Measurements from ENCODE around the gene WFDC9. TPM values are rescaled to one million over a fixed set of nuclear protein-coding genes. Genes with fewer than 3 reads are reported as not detected.
A peak's percentile ranks its signal among the peaks of the same experiment; 100 is the strongest.
"Not testable (repeated sequence)": the region's sequence is repeated elsewhere in the genome, so short reads cannot be mapped to it uniquely, and the experiment has no call there.

Gene WFDC9
- total and polyA plus RNA-seq, 9 donors, result not detected

DNA sequence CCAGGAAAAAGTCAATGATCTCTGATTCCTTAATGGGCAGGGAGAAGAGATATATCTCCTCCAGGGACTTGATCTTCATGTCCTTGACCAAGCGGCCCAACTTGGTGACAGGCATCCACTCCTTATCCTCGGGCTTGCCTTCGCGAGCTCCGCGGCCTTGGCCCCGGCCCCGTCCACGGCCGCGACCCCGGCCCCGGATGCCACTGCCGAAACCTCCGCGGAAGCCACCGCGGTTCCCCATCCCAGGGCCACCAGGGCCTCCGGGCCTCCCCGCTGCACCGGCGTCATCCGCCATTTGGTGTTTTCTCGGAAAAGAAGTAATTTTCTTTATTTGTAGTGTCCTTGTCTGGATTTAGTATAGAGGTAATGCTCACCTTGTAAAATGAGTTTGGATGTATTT, 10.0 kb upstream of the WFDC9 start:
- no CpG with 5 or more reads among the region's 24 CpGs for WGBS (ENCODE audit: insufficient coverage)
- not testable (repeated sequence) for H3K27ac ChIP-seq (ENCODE audit: low read length)

DNA sequence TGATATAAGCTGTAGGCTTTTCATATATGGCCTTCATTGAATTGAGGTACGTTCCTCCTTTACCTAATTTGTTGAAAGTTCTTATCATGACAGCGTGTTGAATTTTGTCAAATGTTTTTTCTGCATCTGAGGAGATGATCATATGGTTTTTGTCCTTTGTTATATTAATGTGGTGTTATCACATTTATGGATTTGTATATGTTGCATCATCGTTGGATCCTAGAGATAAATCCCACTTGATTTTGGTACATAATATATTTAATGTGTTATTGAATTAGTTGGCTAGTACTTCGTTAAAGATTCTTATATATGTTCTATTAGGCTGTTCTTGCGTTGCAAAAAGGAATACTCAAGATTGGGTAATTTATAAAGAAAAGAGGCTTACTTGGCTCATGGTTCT, 8.6 kb upstream of the WFDC9 start:
- 90% methylated on average over 2 of the region's 5 CpGs for WGBS (ENCODE audit: insufficient coverage)
- Histone ChIP-seq H3K9me3 (replicated peaks; ENCODE audit: control insufficient read depth, low read depth, low read length) (no peaks in the 10 kb centered on the region), H3K27ac (ENCODE audit: low read length) (no peak overlapping the region), H3K27me3 (ENCODE audit: control insufficient read depth, insufficient read depth, low read length) (no peaks in the 10 kb centered on the region), H3K4me1 (ENCODE audit: control insufficient read depth, insufficient read depth, low read length) (no peaks in the 10 kb centered on the region), H3K4me3 (ENCODE audit: low read length) (no peak overlapping the region), H3K36me3 (ENCODE audit: control insufficient read depth, insufficient read depth, low read length) (no peaks in the 10 kb centered on the region)
- no peak for DNase-seq

More for the DNA sequence above, 10.0 kb upstream of the WFDC9 start:
- H3K27me3 ChIP-seq (ENCODE audit: control insufficient read depth, insufficient read depth, low read length); H3K36me3 ChIP-seq (ENCODE audit: control insufficient read depth, insufficient read depth, low read length); H3K4me3 ChIP-seq (ENCODE audit: low read length); H3K4me1 ChIP-seq (ENCODE audit: control insufficient read depth, insufficient read depth, low read length); DNase-seq; H3K9me3 ChIP-seq (replicated peaks; ENCODE audit: control insufficient read depth, low read depth, low read length): not testable (repeated sequence)

DNA sequence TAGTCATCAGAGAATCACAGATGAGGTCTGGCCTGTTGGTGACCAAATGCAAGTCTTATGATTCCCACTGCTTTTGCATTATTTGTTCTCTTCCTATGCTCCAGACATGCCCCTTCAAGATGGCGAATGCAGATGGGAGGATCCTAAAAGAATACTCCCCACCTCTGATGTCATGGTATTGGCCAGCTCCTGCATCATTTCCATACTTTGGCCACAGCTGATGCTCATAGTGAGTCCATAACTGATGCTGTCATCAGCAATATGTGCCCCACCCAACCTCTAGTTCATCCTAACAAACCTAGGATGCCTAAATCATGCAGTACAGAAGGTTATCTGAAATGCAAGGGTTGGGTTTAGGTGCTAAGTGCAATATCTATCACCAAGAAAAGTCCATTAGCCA, 5.4 kb upstream of the WFDC9 start:
- no peaks in the 10 kb centered on the region for H3K4me1 ChIP-seq (ENCODE audit: control insufficient read depth, insufficient read depth, low read length)
- H3K27ac ChIP-seq (ENCODE audit: low read length), result no peak overlapping the region
- H3K27me3 ChIP-seq (ENCODE audit: control insufficient read depth, insufficient read depth, low read length), result no peaks in the 10 kb centered on the region
- WGBS (ENCODE audit: insufficient coverage), result no CpG with 5 or more reads among the region's 1 CpG
- H3K4me3 ChIP-seq (ENCODE audit: low read length), result no peak overlapping the region
- H3K9me3 ChIP-seq (replicated peaks; ENCODE audit: control insufficient read depth, low read depth, low read length), result no peaks in the 10 kb centered on the region
- no peak for DNase-seq
- no peaks in the 10 kb centered on the region for H3K36me3 ChIP-seq (ENCODE audit: control insufficient read depth, insufficient read depth, low read length)

DNA sequence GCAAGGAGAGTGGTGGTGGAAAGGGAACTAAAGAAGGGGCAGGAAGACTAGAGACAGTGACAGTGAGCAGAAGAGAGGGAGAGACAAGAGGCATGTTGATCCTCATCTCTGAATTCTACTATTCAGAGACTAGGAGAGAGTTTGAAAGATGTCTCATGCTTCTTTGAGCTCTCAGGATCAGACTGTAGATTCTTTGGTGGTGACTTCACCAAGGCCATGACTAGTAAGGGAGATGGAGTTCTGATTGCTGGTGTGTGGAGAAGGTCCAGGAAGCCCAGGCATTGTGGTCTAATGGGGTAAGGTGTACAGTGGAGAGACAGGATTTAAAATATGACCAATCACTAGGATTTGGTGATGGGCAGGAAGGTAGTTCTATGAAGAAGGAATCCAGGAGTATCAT, 713 bp downstream of the WFDC9 start:
- H3K9me3 ChIP-seq (replicated peaks; ENCODE audit: control insufficient read depth, low read depth, low read length), result no peaks in the 10 kb centered on the region
- no peaks in the 10 kb centered on the region for H3K27me3 ChIP-seq (ENCODE audit: control insufficient read depth, insufficient read depth, low read length)
- H3K4me3 ChIP-seq (ENCODE audit: low read length), result no peak overlapping the region
- no peak for DNase-seq
- H3K27ac ChIP-seq (ENCODE audit: low read length), result no peak overlapping the region
- H3K4me1 ChIP-seq (ENCODE audit: control insufficient read depth, insufficient read depth, low read length), result no peaks in the 10 kb centered on the region
- H3K36me3 ChIP-seq (ENCODE audit: control insufficient read depth, insufficient read depth, low read length), result no peaks in the 10 kb centered on the region

DNA sequence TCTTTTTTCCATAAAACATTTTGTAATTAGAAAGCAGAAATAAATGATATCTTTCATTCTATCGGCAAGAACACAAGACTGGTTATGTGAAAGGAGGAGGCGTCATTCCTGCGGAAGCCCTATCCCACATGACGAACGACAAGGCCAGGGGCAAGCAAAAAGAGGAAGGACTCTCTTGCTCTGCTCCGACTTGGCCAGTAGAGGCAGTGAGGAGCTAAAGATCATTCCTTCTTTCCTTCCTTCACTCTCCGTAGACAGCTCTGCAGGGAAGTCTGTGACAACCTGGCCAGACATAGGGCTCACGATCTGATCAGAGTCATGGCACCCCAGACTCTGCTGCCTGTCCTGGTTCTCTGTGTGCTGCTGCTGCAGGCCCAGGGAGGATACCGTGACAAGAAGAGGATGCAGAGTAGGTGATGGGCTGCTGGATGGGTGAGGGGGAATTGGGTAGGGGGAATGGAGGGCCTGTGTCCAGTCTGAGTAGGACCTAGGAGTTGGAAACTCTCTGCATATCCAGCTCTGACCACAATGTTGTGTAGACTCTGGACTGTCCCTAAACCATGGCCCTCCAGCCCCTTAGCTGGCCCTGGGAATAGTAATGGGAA, 1.5 kb downstream of the WFDC9 start, which contains the start of gene WFDC10A:
TSS of gene WFDC10A (plus strand) at position 244 of the 605 bp plus-strand sequence. CDS start at position 319, 75 bp downstream.
- no peaks in the 10 kb centered on the region for H3K9me3 ChIP-seq (replicated peaks; ENCODE audit: control insufficient read depth, low read depth, low read length)
- no peak within 1 kb of the TSS for H3K27ac ChIP-seq (ENCODE audit: low read length)
- H3K27me3 ChIP-seq (ENCODE audit: control insufficient read depth, insufficient read depth, low read length), result no peaks in the 10 kb centered on the region
- H3K4me1 ChIP-seq (ENCODE audit: control insufficient read depth, insufficient read depth, low read length), result no peaks in the 10 kb centered on the region
- peak; percentile 28 for DNase-seq
- 29% methylated on average over 2 of the region's 9 CpGs for WGBS (ENCODE audit: insufficient coverage)
- H3K36me3 ChIP-seq (ENCODE audit: control insufficient read depth, insufficient read depth, low read length), result no peaks in the 10 kb centered on the region
- no peak within 1 kb of the TSS for H3K4me3 ChIP-seq (ENCODE audit: low read length)

DNA sequence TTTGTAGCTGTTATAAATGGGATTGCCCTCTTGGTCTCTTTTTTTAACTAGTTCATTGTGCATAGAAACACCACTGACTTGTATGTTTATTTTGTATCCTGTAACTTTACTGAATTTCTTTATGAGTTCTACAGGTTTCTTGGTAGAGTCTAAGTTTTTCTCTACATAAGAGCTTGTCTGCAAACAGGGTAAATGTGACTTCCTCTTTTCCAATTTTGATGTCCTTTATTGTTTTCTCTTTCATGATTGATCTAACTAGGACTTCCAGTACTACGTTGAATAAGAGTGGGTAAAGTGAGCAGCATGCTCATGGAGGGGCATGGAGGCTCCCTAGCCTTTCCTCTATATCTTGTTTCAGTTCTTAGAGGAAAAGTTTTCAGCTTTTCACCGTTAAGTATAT, 4.5 kb downstream of the WFDC9 start:
- Histone ChIP-seq H3K36me3 (ENCODE audit: control insufficient read depth, insufficient read depth, low read length) (no peaks in the 10 kb centered on the region), H3K4me1 (ENCODE audit: control insufficient read depth, insufficient read depth, low read length) (no peaks in the 10 kb centered on the region), H3K4me3 (ENCODE audit: low read length) (no peak overlapping the region), H3K9me3 (replicated peaks; ENCODE audit: control insufficient read depth, low read depth, low read length) (no peaks in the 10 kb centered on the region), H3K27me3 (ENCODE audit: control insufficient read depth, insufficient read depth, low read length) (no peaks in the 10 kb centered on the region), H3K27ac (ENCODE audit: low read length) (no peak overlapping the region)
- DNase-seq, result no peak
- WGBS (ENCODE audit: insufficient coverage), result no CpG with 5 or more reads among the region's 2 CpGs

DNA sequence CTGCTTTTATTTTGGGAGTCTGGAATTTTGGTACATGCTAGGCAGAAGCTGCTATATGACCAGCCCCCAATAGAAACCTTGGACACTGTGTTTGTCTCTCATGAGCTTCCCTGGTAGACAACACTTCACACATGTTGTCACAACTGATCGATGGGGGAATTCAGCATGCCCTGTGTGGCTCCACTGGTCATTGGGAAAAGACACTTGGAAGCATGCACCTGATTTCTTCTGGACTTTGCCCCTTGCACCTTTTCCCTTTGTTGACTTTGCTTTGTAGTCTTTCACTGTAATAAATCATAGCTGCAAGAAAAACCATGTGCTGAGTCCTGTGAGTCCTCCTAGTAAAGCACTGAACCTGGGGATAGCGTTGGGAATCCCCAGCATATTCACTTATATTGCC, 9.5 kb downstream of the WFDC9 start:
- DNase-seq, result no peak
- WGBS (ENCODE audit: insufficient coverage), result 67% methylated on average over 1 of the region's 2 CpGs
- Histone ChIP-seq H3K36me3 (ENCODE audit: control insufficient read depth, insufficient read depth, low read length) (no peaks in the 10 kb centered on the region), H3K27ac (ENCODE audit: low read length) (no peak overlapping the region), H3K4me1 (ENCODE audit: control insufficient read depth, insufficient read depth, low read length) (no peaks in the 10 kb centered on the region), H3K9me3 (replicated peaks; ENCODE audit: control insufficient read depth, low read depth, low read length) (no peaks in the 10 kb centered on the region), H3K27me3 (ENCODE audit: control insufficient read depth, insufficient read depth, low read length) (no peaks in the 10 kb centered on the region), H3K4me3 (ENCODE audit: low read length) (no peak overlapping the region)

DNA sequence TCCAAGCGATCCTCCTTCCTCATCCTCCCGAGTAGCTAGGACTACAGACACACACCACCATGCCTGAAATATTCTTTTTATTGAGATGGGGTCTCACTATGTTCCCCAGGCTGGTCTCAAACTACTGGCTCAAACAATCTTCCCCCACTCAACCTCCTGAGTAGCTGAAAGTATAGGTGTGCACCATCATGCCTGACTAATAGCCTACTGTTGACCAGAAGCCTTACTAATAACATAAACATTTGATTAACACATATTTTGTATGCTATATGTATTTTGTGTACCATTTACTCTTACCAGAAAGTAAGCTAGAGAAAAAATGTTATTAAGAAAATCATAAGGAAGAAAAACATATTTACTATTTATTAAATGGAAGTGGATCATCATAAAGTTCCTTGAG, 13.5 kb downstream of the WFDC9 start:
- no peaks in the 10 kb centered on the region for H3K27me3 ChIP-seq (ENCODE audit: control insufficient read depth, insufficient read depth, low read length)
- no peak for DNase-seq
- H3K27ac ChIP-seq (ENCODE audit: low read length), result no peak overlapping the region
- H3K4me1 ChIP-seq (ENCODE audit: control insufficient read depth, insufficient read depth, low read length), result no peaks in the 10 kb centered on the region
- H3K9me3 ChIP-seq (replicated peaks; ENCODE audit: control insufficient read depth, low read depth, low read length), result no peaks in the 10 kb centered on the region
- no CpG with 5 or more reads among the region's 2 CpGs for WGBS (ENCODE audit: insufficient coverage)
- H3K36me3 ChIP-seq (ENCODE audit: control insufficient read depth, insufficient read depth, low read length), result no peaks in the 10 kb centered on the region
- H3K4me3 ChIP-seq (ENCODE audit: low read length), result no peak overlapping the region

DNA sequence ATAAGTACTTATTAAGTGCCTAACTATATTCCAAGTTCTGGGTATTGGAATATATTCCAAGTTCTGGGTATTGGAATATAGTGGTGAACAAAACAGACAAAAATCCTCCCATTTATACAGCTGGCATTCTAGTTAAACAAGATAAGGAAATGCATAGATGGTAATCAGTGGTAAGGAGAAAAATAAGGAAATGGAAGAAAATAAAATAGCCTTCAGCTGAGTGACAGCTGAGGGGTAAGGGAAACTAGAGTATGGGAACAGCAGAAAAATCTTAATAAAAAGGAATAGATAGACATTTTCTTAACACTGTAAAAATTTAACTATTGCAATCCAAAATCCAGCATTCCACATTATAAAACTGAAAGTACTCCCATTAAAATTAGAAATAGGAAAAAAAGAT, 18.8 kb downstream of the WFDC9 start:
- no peak overlapping the region for H3K27ac ChIP-seq (ENCODE audit: low read length)
- H3K4me3 ChIP-seq (ENCODE audit: low read length), result no peak overlapping the region
- no peaks in the 10 kb centered on the region for H3K9me3 ChIP-seq (replicated peaks; ENCODE audit: control insufficient read depth, low read depth, low read length)
- no peaks in the 10 kb centered on the region for H3K36me3 ChIP-seq (ENCODE audit: control insufficient read depth, insufficient read depth, low read length)
- no peak for DNase-seq
- H3K27me3 ChIP-seq (ENCODE audit: control insufficient read depth, insufficient read depth, low read length), result no peaks in the 10 kb centered on the region
- no peaks in the 10 kb centered on the region for H3K4me1 ChIP-seq (ENCODE audit: control insufficient read depth, insufficient read depth, low read length)

DNA sequence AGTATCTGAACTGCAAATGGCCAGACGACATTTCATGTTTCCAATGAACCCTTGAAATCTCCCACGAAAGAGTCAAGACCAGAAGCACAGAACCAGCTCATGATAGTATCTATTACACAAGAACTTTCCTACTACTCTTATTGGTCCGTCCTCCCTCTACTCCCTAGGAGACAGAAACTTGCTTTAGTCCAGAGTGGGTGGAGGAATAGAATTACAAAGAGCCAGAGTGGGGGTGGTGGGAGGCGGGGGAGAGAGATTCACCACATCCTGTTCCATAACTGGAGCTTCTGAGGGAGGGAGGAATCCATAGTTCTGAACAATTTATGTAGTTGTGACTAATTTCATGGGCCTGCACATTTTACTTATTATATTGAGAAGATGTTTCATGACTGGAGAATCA, 20.0 kb downstream of the WFDC9 start:
- Histone ChIP-seq H3K36me3 (ENCODE audit: control insufficient read depth, insufficient read depth, low read length) (no peaks in the 10 kb centered on the region), H3K9me3 (replicated peaks; ENCODE audit: control insufficient read depth, low read depth, low read length) (peaks cover 2% of the 10 kb centered on the region), H3K4me1 (ENCODE audit: control insufficient read depth, insufficient read depth, low read length) (no peaks in the 10 kb centered on the region), H3K27me3 (ENCODE audit: control insufficient read depth, insufficient read depth, low read length) (no peaks in the 10 kb centered on the region), H3K4me3 (ENCODE audit: low read length) (no peak overlapping the region), H3K27ac (ENCODE audit: low read length) (no peak overlapping the region)
- DNase-seq, result peak; percentile 3
- no CpG with 5 or more reads among the region's 4 CpGs for WGBS (ENCODE audit: insufficient coverage)

DNA sequence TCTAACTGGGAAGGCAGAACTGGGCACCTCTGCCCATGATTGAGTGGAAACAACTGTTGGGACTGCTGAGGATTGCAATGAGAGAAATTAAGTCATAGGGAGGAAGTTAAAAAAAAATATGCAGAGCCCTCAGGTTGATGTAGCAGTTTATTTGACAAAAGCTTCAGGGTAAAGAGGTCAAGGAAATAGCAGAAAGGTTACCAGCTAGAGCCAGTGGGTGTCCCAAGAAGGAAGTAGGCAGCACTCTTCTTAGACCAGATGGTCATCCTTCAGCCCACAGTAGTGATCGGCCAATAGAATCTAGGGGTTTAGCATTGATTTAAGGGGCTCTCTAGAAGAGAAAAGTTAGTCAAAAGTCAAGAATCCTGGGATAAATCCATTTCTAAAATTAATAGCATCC, 23.3 kb downstream of the WFDC9 start:
- Histone ChIP-seq H3K9me3 (replicated peaks; ENCODE audit: control insufficient read depth, low read depth, low read length) (peaks cover 2% of the 10 kb centered on the region), H3K27me3 (ENCODE audit: control insufficient read depth, insufficient read depth, low read length) (no peaks in the 10 kb centered on the region), H3K4me3 (ENCODE audit: low read length) (no peak overlapping the region), H3K36me3 (ENCODE audit: control insufficient read depth, insufficient read depth, low read length) (no peaks in the 10 kb centered on the region), H3K4me1 (ENCODE audit: control insufficient read depth, insufficient read depth, low read length) (no peaks in the 10 kb centered on the region), H3K27ac (ENCODE audit: low read length) (no peak overlapping the region)
- no CpG with 5 or more reads among the region's 1 CpG for WGBS (ENCODE audit: insufficient coverage)
- no peak for DNase-seq
